K562 (cell line): Measurements from ENCODE around the gene RASIP1.

ENCODE experiments used
- SMAD3 ChIP-seq: fragments of 450-650 bp; formaldehyde crosslinking; conservative IDR thresholded peaks from 2 replicates; pipeline ENCODE4 v1.4.0; 2020; ENCODE audit warnings: mild to moderate bottlenecking
- ZNF431 ChIP-seq: sonication (generic); formaldehyde crosslinking; IDR thresholded peaks from 2 replicates; pipeline ENCODE4 v1.8.0; 2022; ENCODE audit warnings: mild to moderate bottlenecking, missing genetic modification reagents
- TF ChIP-seq, protein P1 (sequence below), 3 experiments: IDR thresholded peaks in 2 of 3; conservative IDR thresholded peaks in 1 of 3; 2 replicates each; pipeline ENCODE4 v1.5.1; 2011 to 2012; ENCODE audit warnings: low read length in 3 of 3, mild to moderate bottlenecking in 3 of 3, control low read depth in 2 of 3, improper control_type of control experiment in 1 of 3, inconsistent platforms in 1 of 3, low read depth in 1 of 3, mixed read lengths in 1 of 3, moderate library complexity in 1 of 3; ENCODE audit not compliant: insufficient read depth in 2 of 3

DNA sequence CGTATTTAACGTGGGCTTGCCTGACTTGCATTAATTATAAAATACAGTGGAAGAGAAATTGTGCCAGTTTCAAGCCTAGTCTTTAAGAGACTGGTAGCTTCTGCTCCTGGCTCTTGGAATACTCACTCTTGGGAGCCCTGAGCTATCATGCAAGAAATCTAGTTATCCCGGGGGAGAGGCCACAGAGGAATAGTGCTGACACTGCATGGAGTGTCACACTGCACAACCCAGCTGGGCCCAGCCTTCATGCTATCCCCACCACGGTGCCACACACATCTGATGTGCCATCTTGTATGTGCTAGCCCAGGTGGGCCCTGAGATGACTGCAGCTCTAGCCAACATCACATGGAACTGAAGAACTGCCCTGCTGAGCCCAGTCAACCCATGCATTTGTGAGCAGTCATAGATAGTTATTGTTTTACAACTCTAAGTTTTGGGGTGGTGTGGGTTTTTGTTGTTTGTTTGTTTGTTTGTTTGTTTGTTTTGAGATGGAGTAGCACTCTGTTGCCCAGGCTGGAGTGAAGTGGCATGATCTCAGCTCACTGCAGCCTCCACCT, 29.2 kb downstream of the RASIP1 start:
- TF ChIP-seq ZNF431 (CRISPR knock-in tag) (no peak), SMAD3 (CRISPR knock-in tag) (no peak)
- TF ChIP-seq, protein P1, sequence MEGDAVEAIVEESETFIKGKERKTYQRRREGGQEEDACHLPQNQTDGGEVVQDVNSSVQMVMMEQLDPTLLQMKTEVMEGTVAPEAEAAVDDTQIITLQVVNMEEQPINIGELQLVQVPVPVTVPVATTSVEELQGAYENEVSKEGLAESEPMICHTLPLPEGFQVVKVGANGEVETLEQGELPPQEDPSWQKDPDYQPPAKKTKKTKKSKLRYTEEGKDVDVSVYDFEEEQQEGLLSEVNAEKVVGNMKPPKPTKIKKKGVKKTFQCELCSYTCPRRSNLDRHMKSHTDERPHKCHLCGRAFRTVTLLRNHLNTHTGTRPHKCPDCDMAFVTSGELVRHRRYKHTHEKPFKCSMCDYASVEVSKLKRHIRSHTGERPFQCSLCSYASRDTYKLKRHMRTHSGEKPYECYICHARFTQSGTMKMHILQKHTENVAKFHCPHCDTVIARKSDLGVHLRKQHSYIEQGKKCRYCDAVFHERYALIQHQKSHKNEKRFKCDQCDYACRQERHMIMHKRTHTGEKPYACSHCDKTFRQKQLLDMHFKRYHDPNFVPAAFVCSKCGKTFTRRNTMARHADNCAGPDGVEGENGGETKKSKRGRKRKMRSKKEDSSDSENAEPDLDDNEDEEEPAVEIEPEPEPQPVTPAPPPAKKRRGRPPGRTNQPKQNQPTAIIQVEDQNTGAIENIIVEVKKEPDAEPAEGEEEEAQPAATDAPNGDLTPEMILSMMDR (IDR thresholded peaks at IDR 0.05 in 2 of 3, conservative IDR thresholded peaks at IDR 0.05 in 1 of 3; ENCODE audit: insufficient read depth in 2 of 3, low read depth in 1 of 3, low read length in 3 of 3): no peak
